Measurements from ENCODE around the gene EPAS1. TPM values are rescaled to one million over a fixed set of nuclear protein-coding genes. Genes with fewer than 3 reads are reported as not detected.

The EPAS1 gene
- total RNA-seq, 3 donors from 2014 or later, result 92.5 to 274 (median 229) TPM

DNA sequence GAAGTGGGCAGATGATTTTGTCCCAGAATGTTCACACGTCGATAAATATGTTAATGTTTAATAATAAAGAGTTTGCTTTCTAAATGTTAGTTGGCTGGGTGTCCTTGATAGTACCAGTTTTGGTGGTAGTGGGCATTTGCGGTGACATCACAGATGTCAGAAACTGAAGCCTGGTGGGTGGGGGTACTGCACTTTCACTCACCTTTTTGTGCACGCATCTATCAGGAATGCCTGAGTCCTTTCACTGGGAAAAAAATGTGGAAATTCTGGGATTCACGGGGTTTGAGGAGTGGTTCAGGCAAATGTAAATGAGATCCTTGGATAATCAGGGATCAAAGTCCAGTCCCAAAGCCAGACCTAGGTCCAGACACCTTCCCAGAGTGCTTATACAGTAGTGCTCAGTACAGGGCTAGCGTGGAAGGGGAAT, 3.2 kb downstream of the EPAS1 start:
- H3K27ac ChIP-seq, result peak overlapping the region; percentile 92 to 98
- intact Hi-C loops (cut with DNase I; ENCODE audit: low total_unique reads), result no loop called here

DNA sequence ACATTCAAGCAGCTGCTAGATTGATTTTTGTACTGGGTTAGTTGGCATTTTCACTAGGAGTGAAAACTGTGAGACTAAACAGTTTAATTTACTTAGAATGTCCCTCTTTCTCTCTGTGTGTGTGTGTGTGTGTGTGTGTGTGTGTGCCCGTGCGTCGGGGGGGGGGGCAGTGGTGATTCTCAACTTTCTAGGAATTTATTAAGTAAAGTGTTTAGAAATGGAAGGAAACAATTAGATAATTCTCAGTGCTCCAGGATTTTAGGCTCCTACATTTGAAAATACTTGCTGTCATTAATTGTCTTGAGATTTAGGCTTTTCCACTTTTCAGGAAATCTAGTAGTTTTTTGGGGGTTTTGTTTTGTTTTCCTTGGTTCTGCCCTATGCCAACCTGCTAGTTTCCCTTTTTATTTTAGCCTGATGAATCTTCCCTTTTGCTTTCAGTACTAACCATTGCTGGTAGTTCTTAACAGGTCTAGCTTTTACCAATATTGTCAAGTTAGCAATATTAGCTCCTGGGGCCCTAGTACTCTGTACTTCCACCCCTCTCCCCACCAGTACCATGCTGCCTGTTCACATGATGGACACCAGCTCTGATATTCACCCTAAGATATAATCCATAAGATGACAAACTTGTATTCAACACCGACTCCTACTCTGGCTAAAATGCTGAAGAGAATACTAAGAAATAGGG, 4.9 kb downstream of the EPAS1 start:
- Histone ChIP-seq H3K4me3 (peak overlapping the region in 1 of 3 donors; percentile 74), H3K27ac (no peak overlapping the region), H3K36me3 (no peaks in the 10 kb centered on the region), H3K4me1 (no peaks in the 10 kb centered on the region), H3K27me3 (no peaks in the 10 kb centered on the region), H3K9me3 (no peaks in the 10 kb centered on the region)
- TF ChIP-seq, protein P1, sequence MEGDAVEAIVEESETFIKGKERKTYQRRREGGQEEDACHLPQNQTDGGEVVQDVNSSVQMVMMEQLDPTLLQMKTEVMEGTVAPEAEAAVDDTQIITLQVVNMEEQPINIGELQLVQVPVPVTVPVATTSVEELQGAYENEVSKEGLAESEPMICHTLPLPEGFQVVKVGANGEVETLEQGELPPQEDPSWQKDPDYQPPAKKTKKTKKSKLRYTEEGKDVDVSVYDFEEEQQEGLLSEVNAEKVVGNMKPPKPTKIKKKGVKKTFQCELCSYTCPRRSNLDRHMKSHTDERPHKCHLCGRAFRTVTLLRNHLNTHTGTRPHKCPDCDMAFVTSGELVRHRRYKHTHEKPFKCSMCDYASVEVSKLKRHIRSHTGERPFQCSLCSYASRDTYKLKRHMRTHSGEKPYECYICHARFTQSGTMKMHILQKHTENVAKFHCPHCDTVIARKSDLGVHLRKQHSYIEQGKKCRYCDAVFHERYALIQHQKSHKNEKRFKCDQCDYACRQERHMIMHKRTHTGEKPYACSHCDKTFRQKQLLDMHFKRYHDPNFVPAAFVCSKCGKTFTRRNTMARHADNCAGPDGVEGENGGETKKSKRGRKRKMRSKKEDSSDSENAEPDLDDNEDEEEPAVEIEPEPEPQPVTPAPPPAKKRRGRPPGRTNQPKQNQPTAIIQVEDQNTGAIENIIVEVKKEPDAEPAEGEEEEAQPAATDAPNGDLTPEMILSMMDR (IDR thresholded peaks at IDR 0.05), result no peak
- TF ChIP-seq POLR2AphosphoS5 (IDR thresholded peaks at IDR 0.05) (no peak), POLR2A (IDR thresholded peaks at IDR 0.05) (no peak)
- DNase-seq (ENCODE audit: low spot score in 2 of 2), result no peak
- intact Hi-C loops (cut with DNase I; ENCODE audit: low total_unique reads), result no loop called here

More for the DNA sequence above, 3.2 kb downstream of the EPAS1 start:
- no peaks in the 10 kb centered on the region for H3K27me3 ChIP-seq
- H3K36me3 ChIP-seq, result no peaks in the 10 kb centered on the region
- TF ChIP-seq POLR2A (IDR thresholded peaks at IDR 0.05), result no peak
- TF ChIP-seq POLR2AphosphoS5 (IDR thresholded peaks at IDR 0.05), result no peak
- TF ChIP-seq, protein P1 (IDR thresholded peaks at IDR 0.05), result no peak
- H3K9me3 ChIP-seq, result no peaks in the 10 kb centered on the region
- no peaks in the 10 kb centered on the region for H3K4me1 ChIP-seq
- peak overlapping the region; percentile 68 to 96 (median 74) for H3K4me3 ChIP-seq
- no peak for DNase-seq (ENCODE audit: low spot score in 2 of 2)

DNA sequence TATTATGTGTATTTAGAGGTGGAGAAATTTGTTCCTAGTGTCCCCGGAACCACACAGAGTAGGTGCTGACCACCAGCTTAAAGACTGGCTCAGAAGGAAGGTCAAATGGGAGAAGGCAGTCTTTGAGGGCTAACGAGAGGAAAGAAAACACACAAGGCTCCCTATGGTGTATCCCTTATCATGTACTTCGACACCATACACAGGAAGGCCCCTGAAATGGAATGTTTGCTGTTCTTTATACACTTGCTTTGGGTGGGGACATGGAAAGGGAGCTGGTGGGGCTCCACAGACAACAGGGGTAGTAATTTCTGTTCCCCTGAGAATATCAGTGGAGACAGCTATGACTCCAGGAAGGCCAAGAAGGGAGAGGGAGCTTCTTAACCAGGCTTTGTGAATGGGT, 6.0 kb downstream of the EPAS1 start:
- intact Hi-C loops (cut with DNase I; ENCODE audit: low total_unique reads), result no loop called here
- H3K27ac ChIP-seq, result peak overlapping the region; percentile 3 to 34
- no peak for TF ChIP-seq POLR2AphosphoS5 (IDR thresholded peaks at IDR 0.05)
- TF ChIP-seq POLR2A (IDR thresholded peaks at IDR 0.05), result no peak
- TF ChIP-seq, protein P1 (IDR thresholded peaks at IDR 0.05), result no peak
- H3K9me3 ChIP-seq, result no peaks in the 10 kb centered on the region
- no peaks in the 10 kb centered on the region for H3K27me3 ChIP-seq
- H3K4me3 ChIP-seq, result no peak overlapping the region
- no peaks in the 10 kb centered on the region for H3K36me3 ChIP-seq
- H3K4me1 ChIP-seq, result peaks cover 0 to 5% of the 10 kb centered on the region in 2 donors
- no peak for DNase-seq (ENCODE audit: low spot score in 2 of 2)

DNA sequence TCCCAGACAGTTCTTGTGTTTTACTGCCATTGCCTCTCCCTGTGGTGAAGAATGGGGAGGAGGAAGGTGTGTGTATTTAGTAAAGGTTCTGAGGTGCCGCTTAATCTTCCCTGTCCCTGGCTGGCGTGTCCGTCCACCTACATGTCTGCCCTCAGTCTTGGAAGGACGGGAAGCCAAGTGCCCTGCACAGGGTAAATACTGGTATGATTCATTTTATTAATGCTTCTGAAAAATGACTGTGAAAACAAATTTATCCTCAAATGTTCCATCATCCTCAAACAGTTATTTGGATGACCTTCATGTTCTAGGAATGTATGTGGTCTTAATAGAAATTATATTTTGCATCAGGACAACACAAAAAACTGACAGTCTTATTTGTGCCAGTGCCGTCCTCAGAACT, 6.6 kb downstream of the EPAS1 start:
- DNase-seq (ENCODE audit: low spot score in 2 of 2), result no peak
- no peaks in the 10 kb centered on the region for H3K27me3 ChIP-seq
- H3K27ac ChIP-seq, result peak overlapping the region in 1 of 2 donors; percentile 3
- no peaks in the 10 kb centered on the region for H3K9me3 ChIP-seq
- no peaks in the 10 kb centered on the region for H3K36me3 ChIP-seq
- intact Hi-C loops (cut with DNase I; ENCODE audit: low total_unique reads), result no loop called here
- peaks cover 0 to 9% of the 10 kb centered on the region in 2 donors for H3K4me1 ChIP-seq
- TF ChIP-seq POLR2A (IDR thresholded peaks at IDR 0.05) (no peak), POLR2AphosphoS5 (IDR thresholded peaks at IDR 0.05) (no peak)
- TF ChIP-seq, protein P1 (IDR thresholded peaks at IDR 0.05), result no peak
- H3K4me3 ChIP-seq, result no peak overlapping the region

DNA sequence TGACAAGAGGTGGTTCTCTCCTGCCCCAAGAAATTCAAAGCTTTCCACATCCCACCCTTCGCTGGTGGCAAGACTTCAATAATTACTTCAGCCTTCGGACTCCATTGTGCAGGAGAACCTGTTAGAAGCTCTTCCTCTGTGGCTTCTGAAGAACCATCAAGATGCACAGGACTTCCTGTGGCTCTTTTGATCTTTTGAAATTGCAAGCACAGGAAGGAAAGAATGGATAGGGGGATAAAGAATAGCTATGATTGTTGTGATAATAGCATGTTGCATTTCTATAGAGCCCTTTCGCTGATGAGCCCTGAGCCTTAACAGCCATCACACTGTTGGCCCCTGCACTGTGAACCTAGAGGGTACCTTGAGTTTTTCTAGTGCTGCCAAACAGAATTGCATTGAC, 7.4 kb downstream of the EPAS1 start:
- peak overlapping the region in 1 of 2 donors; percentile 60 for H3K27ac ChIP-seq

More for the DNA sequence above, 7.4 kb downstream of the EPAS1 start:
- Histone ChIP-seq H3K4me3 (no peak overlapping the region), H3K27me3 (no peaks in the 10 kb centered on the region), H3K36me3 (no peaks in the 10 kb centered on the region), H3K9me3 (no peaks in the 10 kb centered on the region), H3K4me1 (peaks cover 0 to 9% of the 10 kb centered on the region in 2 donors)
- DNase-seq (ENCODE audit: low spot score in 2 of 2), result no peak
- intact Hi-C loops (cut with DNase I; ENCODE audit: low total_unique reads), result no loop called here
- no peak for TF ChIP-seq POLR2AphosphoS5 (IDR thresholded peaks at IDR 0.05)
- TF ChIP-seq, protein P1 (IDR thresholded peaks at IDR 0.05), result no peak
- no peak for TF ChIP-seq POLR2A (IDR thresholded peaks at IDR 0.05)

Measured in breast epithelium (tissue), 4 donors.